Fibroblast of peridontal ligament (primary cell): Measurements from ENCODE around the gene THSD8.
"Not testable (repeated sequence)": the region's sequence is repeated elsewhere in the genome, so short reads cannot be mapped to it uniquely, and the experiment has no call there.

Source experiments
- DNase-seq: peaks from one replicate; pipeline ENCODE4 v3.0.0-alpha.2; 2010; ENCODE audit errors: extremely low read depth

The THSD8 gene

GRCh38 chr19:12825254-12826131, 23.6 kb downstream of the THSD8 start:
- DNase-seq: no peak

- no peak for DNase-seq
These were observed 26.6 kb downstream of the THSD8 start for GRCh38 chr19:12828494-12828893.

- DNase-seq: no peak
These were observed 31.5 kb downstream of the THSD8 start for GRCh38 chr19:12833418-12833737.

GRCh38 chr19:12833738-12834565, 32.1 kb downstream of the THSD8 start:
- no peak for DNase-seq

GRCh38 chr19:12834566-12834943, 32.7 kb downstream of the THSD8 start, which contains the start of gene RTBDN:
Gene RTBDN (minus strand): TSS chr19:12834579. CDS start chr19:12829979, 4,600 bp downstream.
- DNase-seq: no peak

GRCh38 chr19:12834976-12835757, 33.3 kb downstream of the THSD8 start:
- no peak for DNase-seq

GRCh38 chr19:12836529-12836863, 34.6 kb downstream of the THSD8 start:
- DNase-seq: no peak

- no peak for DNase-seq
These were observed 35.4 kb downstream of the THSD8 start for GRCh38 chr19:12837225-12837624.

- DNase-seq: no peak
These were observed 36.5 kb downstream of the THSD8 start, which contains the start of gene MAST1 for GRCh38 chr19:12838182-12838885. Gene MAST1 (plus strand): TSS chr19:12838515. CDS start chr19:12838573, 58 bp downstream.

- no peak for DNase-seq
These were observed 37.3 kb downstream of the THSD8 start for GRCh38 chr19:12838886-12839756.

GRCh38 chr19:12840091-12841079, 38.5 kb downstream of the THSD8 start:
- DNase-seq: no peak

GRCh38 chr19:12841094-12841493, 39.2 kb downstream of the THSD8 start:
- DNase-seq: no peak

- DNase-seq: no peak
These were observed 40.6 kb downstream of the THSD8 start for GRCh38 chr19:12842511-12842910.

GRCh38 chr19:12843328-12843727, 41.5 kb downstream of the THSD8 start:
- DNase-seq: no peak

GRCh38 chr19:12843999-12844732, 42.3 kb downstream of the THSD8 start:
- no peak for DNase-seq

GRCh38 chr19:12846613-12847012, 44.7 kb downstream of the THSD8 start:
- DNase-seq: not testable (repeated sequence)

- peak; percentile 67 for DNase-seq
These were observed 45.6 kb downstream of the THSD8 start for GRCh38 chr19:12847159-12848139.
